SK-N-MC (cell line): ENCODE data around the gene NTRK2.

ENCODE experiments used
- EZH2 ChIP-seq: fragments of 200-600 bp; sonication (generic); IDR thresholded peaks from one replicate; pipeline ENCODE4 v1.6.1; 2017; ENCODE audit warnings: antibody characterized with exemption
- FOXP2 ChIP-seq: optimal IDR thresholded peaks from 2 replicates; pipeline ENCODE3; 2011; ENCODE audit warnings: mild to moderate bottlenecking, moderate library complexity; ENCODE audit not compliant: insufficient read depth; ENCODE audit errors: extremely low read length, control extremely low read depth
- POLR2AphosphoS5 ChIP-seq: IDR thresholded peaks from 2 replicates; pipeline ENCODE4 v1.6.1; 2012; ENCODE audit warnings: mild to moderate bottlenecking, low read depth, low read length, borderline replicate concordance

- TF ChIP-seq POLR2AphosphoS5 (no peak), EZH2 (no peak), FOXP2 (no peak)
These were observed 320.9 kb downstream of the NTRK2 start for GRCh38 chr9:84990416-84990815.
